NCI-H2171 (cell line): Measurements from ENCODE around the gene NUP214.
"Not testable (repeated sequence)": the region's sequence is repeated elsewhere in the genome, so short reads cannot be mapped to it uniquely, and the experiment has no call there.

Experiments
- DNase-seq: peaks from one replicate; lab custom pipeline; 2025; lab: John Stamatoyannopoulos, UW

NUP214 gene

DNA sequence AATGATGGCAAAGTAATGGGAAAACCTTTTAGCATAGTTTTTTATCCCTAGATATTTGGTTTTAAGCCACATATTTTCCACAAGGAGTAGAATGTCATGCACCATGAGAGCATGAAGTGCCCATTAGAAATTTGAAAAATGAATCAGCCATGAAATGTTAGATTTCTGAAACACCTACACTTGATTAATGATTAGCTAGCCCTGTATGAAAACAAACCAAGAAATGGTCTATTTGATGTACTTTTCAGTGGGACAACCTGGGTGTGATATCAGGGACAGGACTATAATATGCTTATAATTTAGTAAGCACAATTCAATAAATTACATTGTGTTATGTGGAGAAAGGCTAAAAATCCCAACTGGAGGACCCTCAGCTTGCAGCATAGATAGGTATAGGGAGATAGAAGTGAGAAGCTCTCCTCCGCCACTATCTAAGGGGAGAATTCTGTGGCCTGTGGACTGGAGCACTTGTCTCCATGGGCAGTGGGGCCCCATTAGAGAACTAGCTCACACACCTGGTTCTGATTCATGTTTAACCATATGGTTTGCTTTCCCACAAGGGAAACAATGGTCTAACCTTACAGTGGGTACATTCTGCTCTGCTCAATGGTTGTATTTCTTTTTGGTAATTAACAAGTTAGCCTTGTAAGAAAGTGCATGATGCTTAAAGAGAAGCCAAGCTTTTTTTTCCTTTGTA lies 35.2 kb downstream of the NUP214 start:
- no peak for DNase-seq

DNA sequence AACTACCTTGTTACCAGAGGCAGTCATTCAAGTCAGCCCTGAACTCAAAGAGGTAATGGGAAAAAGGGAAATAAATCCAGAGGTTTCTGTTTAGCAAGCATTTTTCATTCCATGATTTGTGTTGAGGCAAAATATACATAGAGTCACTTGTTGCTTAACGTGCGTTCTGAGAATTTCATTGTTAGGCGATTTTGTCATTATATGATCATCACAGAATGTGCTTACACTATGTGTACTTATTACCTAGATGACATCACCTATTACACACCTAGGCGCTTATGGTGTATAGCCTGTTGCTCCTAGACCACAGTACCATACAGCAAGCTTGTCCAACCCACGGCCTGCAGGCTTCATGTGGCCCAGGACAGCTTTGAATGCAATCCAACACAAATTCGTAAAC lies 36.2 kb downstream of the NUP214 start:
- no peak for DNase-seq

DNA sequence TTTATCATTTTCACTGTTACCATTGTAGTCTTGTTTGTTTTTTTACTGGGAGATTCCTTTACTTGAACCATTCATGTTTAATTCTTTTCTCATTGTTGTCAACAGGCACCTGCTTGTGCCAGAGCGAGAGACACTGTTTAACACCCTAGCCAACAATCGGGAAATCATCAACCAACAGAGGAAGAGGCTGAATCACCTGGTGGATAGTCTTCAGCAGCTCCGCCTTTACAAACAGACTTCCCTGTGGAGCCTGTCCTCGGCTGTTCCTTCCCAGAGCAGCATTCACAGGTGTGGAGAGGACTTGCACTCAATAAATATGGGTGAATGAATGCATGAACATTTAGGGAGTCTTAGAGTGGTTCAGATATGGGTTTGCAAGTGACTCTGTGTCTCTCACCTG lies 37.5 kb downstream of the NUP214 start:
- no peak for DNase-seq

DNA sequence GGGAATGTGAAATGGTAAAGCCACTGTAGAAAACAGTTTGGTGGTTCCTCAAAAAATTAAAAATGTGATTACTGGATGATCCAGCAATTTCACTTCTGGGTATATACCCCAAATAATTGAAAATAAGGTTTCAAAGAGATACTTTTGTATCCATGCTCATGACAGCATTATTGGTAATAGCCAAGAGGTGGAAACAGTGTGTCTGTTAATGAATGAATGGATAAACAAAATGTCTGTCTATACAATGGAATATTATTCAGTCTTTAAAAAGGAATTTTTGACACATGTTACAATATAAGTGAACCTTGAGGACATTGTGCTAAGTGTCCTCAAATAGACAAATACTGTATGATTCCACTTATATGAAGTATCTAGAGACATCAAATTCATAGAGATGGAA lies 40.1 kb downstream of the NUP214 start:
- DNase-seq: no peak

DNA sequence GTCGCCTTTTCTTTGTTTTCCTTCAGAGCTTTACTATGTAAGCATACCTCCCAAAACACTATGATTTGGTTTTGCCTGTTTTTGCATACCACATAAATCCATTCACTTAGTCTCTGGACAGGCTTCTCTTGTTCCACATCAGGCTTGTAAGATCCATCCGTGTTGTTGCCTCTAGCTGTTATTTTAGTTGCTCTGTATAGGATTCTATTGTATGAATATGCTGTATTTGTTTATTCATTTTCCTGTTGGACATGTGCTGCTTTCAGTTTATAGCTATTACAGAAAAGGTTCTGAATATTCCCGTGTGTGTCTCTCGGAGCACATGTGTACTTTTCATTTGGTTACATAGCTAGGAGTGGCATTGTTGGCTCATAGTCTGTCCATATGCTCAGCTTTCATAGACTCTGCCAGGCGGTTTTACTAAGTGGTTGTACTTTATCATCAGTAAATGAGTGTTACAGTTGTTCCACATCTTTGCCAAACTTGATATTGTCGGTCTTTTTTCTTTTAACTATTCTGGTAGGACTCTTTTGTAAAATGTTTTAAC lies 41.8 kb downstream of the NUP214 start:
- DNase-seq: peak; percentile 44

DNA sequence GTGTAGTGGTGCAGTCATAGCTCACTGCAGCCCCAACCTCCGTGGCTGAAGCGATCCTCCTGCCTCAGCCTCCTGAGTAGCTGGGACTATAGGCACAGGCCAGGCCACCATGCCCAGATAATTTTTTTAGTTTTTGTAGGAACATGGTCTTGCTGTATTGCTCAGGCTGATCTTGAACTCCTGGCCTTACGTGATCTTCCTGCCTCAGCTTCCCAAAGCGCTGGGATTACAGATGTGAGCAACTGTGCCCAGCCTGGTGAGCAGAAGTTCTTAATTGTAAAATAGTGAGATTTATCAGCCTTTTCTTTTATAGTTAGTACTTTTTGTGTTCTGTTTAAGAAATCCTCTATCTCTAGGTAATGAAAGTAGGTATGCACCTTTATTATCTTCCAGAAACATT lies 42.5 kb downstream of the NUP214 start:
- DNase-seq: no peak

DNA sequence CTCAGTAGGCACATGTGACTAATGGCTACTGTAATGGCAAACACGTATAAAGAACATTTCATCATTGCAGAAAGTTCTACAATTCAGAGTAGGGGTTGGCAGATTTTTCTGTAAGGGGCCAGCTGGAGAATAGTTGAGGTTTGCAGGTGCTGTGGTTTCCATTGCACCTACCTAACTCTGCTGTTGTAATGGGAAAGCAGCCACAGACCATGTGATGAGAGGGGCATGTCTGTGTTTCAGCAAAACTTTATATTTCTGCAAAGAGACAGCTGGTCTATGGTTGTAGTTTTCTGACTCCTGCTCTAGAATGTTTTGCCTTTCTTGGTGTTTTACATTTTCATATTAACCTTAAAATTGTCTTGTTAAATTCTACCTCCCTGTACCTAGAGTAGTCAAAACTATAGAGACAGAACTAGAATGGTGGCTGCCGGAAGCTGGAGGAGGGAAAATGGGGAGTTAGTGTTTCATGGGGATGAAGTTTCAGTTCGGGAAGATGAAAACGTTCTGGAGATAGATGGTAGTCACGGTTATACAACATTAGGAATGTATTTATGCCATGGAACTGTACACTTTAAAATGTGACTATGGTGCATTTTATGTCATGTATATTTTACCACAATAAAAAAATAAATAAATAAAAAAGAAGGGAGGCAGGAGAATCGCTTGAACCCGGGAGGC lies 44.3 kb downstream of the NUP214 start:
- DNase-seq: no peak

DNA sequence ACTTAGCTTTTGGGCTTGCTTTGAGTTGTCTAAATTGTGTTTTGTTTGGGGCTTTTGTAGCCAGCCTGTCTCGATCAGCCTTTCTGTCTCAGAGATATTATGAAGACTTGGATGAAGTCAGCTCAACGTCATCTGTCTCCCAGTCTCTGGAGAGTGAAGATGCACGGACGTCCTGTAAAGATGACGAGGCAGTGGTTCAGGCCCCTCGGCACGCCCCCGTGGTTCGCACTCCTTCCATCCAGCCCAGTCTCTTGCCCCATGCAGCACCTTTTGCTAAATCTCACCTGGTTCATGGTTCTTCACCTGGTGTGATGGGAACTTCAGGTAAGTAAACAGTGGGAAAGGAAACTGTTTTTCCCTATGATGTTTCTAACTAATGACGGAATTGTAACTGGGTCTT lies 48.6 kb downstream of the NUP214 start:
- DNase-seq: no peak

DNA sequence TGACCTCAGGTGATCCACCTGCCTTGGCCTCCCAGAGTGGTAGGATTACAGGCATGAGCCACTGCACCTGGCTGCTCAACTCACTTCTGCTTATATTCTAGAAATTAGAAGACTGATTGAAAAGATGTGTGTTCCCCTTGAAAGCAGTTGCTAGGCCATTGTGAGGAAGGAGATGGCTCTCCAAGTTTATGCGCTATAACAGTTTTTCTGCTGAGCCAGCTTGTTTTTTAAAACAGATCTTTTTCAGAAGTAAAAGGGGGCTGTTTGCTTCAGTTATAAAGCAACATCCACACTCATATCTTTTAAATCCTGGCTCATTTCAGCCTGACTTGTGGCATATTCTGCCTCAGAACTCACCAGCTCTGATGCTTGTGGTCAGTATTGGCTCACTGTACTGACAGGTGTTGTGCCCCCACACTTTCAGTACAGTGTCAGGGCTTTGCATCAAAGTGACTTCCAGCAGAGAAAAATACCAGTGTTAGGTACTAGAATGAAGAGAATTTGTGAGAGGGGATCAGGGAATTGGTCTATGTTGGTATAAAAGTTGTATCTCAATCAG lies 49.4 kb downstream of the NUP214 start:
- no peak for DNase-seq

DNA sequence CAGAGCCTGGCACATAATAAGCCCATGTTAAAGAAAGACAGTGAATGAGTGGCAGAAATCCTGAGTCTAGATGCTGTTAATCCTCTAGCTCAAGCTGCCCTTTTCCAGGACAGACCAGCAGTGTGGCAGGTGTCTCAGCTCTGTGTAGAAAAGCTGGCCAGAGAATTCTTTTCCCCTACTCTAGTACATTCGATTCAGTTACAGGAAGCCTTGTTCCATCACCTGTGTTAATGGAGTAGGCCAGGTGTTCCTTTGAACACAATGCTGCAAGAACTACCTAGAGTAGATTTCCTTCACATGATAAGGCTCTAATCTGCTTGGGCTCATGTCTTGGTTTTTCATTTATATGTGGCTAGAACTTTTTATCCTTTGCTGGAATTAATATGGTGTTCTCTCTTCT lies 52.5 kb downstream of the NUP214 start:
- no peak for DNase-seq

DNA sequence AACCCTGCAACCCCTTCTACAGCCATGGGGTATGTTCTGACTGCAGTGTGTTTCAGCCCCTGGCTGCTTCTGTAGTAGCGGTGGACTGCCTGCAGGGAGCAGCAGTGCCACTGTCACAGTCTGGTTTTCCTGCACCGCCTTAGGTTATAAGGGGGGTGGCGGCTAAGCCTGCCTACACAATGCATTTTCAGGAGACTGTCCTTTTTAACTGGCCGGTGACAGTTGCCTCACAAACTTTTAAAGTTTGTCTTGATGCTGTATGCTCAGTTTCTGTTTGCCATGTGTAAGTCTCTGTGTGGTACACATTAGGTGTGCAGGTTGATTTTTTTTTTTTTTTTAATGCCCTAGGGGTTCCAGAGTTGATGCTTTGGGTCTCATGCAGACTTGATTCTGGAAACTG lies 53.0 kb downstream of the NUP214 start:
- peak; percentile 54 for DNase-seq

DNA sequence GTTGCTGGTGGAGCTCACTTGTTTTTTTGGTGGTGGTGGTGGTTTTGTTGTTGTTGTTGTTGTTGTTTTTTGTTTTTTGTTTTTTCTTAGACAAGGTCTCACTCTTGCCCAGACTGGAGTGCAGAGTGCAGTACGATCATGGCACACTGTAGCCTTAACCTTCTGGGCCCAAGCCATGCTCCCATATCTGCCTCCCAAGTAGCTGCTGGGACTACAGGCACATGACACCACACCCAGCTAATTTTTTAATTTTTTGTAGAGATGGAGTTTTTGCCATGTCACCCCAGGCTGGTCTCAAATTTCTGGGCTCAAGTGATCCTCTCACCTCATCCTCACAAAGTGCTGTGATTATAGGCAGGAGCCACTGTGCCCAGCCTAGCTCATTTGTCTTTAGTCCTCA lies 53.5 kb downstream of the NUP214 start:
- DNase-seq: no peak

DNA sequence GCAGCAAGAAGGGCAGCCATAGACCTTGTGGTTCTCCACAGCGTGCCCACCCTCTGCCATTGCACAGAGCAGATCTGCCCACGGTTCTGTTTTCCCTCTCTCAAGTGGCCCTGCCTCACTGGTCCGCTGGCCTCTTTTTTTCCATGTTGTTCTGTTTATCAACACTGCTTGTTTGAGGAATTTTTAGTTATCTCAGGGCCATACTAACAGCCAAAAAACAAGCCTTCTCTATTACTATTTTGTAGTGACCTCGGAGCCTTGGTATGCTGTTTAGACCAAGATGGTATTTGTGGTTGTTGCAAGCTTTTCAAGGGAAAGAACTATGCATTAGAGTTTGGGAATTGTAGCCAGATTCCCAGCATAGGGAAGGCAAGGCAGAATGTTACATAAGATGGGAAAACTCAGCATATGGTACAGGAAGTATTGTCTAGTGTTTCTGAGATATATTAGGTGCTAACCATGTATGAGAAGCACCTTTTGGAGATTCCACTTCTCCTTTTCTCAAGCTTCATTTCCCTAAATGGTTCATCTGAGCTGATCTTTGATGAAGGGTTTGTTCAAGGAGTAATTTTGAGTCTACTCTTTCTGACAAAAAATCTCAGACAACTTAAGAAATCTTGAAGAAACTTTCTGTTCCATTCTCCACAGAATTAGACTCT lies 54.3 kb downstream of the NUP214 start:
- no peak for DNase-seq

DNA sequence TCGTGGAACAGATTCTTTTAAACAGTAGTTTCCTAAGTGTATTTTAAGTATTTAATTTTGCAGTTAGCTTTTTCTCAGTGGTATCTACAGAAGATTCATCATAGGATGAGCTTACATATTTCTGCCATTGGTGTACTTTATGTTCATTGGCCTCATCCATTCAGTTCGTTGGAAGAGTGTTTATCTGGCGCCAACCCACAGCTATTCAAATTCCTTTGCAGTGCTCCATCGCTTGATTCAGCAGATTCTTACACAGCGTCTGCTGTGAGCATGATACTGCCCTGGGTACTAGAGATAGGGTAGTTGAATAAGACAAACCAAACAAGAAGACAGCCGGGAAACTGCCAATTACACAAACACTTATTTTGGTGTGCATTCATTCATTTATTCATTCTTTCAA lies 55.1 kb downstream of the NUP214 start:
- DNase-seq: no peak

DNA sequence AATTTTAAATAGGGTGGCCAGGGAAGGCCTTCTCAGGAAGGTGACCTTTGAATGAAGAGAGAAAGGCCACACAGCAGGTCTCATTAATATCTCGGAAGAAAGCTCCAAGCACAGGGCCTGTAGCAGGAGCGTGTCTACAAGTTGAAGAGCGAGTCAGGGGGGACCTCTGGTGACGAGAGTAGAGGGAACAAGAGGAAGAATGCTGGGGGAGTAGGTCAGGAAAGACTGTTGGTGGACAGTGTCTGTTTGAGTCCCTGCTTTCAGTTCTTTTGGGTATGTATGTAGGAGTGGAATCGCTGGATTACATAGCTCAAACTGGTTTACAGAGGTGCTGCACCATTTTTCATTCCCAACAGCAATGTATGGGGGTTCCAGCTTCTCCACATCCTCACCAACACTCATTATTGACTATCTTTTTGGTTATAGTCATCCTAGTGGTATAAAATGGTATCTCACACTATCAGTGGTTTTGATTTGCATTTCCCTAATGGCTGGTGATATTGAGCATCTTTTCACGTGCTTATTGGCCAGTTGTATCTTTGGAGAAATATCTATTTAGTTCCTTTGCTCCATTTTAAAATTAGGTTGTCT lies 55.8 kb downstream of the NUP214 start:
- DNase-seq: no peak

DNA sequence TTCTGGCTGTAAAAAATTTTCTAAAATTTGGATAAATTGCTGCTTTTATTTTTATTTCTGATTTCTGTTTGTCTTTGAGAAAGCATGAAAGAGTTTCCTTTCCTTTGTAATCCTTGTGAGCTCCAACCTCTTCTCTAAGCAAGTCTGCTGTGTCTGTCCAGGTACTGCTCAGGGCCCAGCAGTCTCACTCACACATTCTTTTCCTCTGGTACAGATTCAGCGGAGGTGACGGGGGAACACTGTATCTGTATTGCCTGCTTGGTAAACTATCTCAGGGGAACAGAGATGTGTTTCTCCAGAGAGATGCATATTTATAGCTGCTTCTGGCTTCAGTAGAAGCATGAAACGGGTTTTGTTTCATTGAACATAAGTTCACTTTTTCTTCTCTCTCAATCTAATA lies 60.5 kb downstream of the NUP214 start:
- DNase-seq: no peak

DNA sequence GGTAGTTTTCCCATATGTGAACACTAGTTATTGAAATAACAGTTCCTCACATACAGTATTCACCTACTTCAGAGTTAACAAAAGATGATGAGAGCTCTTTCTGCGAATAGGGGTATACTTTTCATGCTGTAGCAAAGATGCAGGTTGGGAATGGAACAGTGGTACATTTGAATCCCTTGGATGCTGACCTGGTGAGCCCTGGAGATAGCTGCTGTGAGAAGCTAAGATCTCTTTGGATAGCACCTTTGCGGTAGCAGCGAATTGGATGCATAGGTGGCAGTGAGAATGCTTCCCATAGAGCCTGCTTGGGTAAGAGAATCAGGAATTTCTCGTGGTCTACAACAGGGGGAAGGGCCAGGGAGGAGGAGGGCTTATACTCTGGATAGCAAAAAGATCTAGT lies 61.2 kb downstream of the NUP214 start:
- DNase-seq: no peak

DNA sequence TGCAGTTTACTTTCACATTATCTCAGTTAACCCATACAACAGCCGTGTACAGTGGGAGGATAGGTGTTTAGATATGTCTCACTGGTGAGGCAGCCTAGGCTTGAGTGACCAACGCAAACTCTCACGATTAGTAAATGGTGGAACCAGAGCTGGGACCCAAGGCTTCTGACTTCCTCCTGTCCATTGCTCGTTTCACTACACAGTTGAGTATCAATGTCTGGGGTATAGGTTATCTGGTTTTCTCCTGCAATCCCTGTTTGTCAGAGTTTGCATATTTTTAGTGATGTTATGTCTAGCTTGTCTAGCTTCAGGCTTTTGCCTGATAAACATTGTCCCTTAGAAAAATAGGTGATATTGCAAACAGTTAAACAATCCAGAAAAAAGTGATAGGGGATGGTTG lies 62.6 kb downstream of the NUP214 start:
- DNase-seq: no peak

DNA sequence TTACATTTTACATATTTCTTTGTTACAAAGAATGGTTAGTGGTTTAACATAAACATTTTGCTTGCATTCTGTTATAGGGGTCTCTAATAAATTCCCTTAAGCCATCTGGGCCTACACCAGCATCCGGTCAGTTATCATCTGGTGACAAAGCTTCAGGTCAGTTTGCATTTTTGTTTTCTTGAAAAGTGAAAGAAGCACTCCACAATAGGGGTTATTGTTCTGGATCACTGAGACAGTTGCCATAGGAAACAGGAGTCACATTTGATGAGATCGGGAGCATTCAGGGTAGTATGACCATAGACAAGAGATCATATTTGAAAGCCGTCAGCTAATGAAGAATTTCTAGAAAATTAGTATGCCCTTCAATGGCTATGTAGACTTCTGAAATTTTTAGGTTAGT lies 63.6 kb downstream of the NUP214 start:
- DNase-seq: no peak

DNA sequence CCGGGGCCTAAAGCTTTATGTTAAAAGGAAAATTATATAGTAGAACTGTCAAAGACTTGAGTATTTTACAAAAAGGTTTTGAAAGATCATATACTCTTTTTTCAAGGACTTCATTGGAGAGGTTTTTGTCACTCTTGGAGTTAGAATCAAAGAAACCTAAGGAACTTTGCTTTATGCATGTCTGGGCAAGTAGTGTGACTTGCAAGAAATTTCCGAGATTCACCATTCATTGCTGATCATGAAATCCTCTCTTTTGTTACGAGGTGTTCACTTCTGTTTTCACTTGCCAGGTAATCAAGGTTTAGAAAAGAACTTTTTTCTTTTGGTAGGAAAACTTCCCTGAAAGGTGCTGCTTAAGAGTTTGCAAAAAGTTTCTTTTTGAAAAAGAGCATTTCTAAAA lies 64.8 kb downstream of the NUP214 start:
- no peak for DNase-seq

DNA sequence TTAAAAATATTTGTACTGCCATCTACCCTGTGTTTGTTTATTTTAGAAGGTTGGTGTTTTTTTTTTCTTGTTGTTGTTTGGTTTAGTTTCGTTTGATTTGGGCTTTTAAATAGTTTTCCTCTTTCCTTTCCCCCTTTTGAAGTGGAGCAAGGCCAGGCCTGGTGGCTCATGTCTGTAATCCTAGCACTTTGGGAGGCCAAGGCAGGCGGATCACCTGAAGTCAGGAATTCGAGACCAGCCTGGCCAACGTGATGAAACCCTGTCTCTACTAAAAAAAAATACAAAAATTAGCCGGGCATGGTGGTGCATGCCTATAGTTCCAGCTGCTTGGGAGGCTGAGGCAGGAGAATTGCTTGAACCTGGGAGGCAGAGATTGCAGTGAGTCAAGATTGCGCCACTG lies 65.6 kb downstream of the NUP214 start:
- not testable (repeated sequence) for DNase-seq

DNA sequence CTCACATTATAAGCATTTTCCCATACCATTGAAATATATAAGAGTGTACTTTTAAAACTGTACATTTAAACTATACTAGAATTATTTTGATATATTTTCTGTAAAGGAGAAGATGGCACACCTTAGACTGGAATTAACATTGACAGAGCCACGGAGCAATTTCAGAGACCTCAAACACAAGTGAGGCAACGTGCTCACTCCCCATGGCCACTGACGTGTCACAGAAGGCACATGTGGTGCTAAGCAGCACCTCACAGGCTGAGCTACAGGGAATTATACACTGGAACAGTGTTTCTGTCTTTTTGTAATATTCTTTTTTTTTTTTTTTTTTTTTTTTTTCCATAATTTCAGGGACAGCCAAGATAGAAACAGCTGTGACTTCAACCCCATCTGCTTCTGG lies 66.5 kb downstream of the NUP214 start:
- no peak for DNase-seq

DNA sequence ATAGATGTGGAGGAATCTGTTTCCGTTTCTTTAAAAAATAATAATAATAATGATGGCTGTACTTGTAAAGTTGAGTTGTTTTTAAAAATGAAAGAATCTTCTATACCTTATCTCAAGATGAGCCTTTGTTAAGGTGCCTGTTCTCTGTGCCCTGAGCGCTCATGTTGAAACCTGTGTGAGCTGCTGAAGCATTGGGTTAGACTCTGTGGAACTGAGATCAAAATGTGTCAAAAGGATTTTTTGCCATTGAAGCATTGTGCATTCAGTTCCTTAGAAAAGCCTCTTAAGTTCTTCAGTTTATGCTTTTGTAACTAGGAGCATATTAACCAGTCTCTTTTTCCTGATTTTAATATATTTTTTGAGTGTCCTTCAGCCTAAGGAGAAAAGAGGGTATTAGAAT lies 67.7 kb downstream of the NUP214 start:
- DNase-seq: no peak
